Measurements from ENCODE around the gene P4HTM.
A peak's percentile ranks its signal among the peaks of the same experiment; 100 is the strongest.

P4HTM gene

GRCh38 chr3:48989796-48990635 is at the start of gene P4HTM (continued):
- TF ChIP-seq KLF7 (tag by site-specific recombination; IDR thresholded peaks at IDR 0.05; ENCODE audit: borderline replicate concordance) (no peak), ZNF423 (tag by site-specific recombination; IDR thresholded peaks at IDR 0.05) (no peak), ZNF837 (tag by site-specific recombination; IDR thresholded peaks at IDR 0.05) (no peak), ZIC2 (tag by site-specific recombination; IDR thresholded peaks at IDR 0.05) (0 out of 2 replicates have a peak, but pooled peaks have one; percentile 31), ZNF843 (tag by site-specific recombination; IDR thresholded peaks at IDR 0.05) (0 out of 2 replicates have a peak, but pooled peaks have one; percentile 28), PRDM2 (tag by site-specific recombination; IDR thresholded peaks at IDR 0.05; ENCODE audit: borderline replicate concordance) (no peak), ZNF292 (tag by site-specific recombination; IDR thresholded peaks at IDR 0.05; ENCODE audit: borderline replicate concordance, low read depth) (no peak), ZNF335 (tag by site-specific recombination; conservative IDR thresholded peaks at IDR 0.05) (peak; percentile 92), ZNF2 (tag by site-specific recombination; IDR thresholded peaks at IDR 0.05) (0 out of 2 replicates have a peak, but pooled peaks have one; percentile 59), KLF9 (tag by site-specific recombination; IDR thresholded peaks at IDR 0.05; ENCODE audit: low read depth) (0 out of 2 replicates have a peak, but pooled peaks have one; percentile 22), ZNF530 (tag by site-specific recombination; IDR thresholded peaks at IDR 0.05; ENCODE audit: low read depth) (no peak), PATZ1 (tag by site-specific recombination; IDR thresholded peaks at IDR 0.05) (peak; percentile 97), ZNF548 (tag by site-specific recombination; IDR thresholded peaks at IDR 0.05) (no peak), YY2 (tag by site-specific recombination; IDR thresholded peaks at IDR 0.05) (0 out of 2 replicates have a peak, but pooled peaks have one; percentile 4), ZNF394 (tag by site-specific recombination; IDR thresholded peaks at IDR 0.05; ENCODE audit: borderline replicate concordance) (peak; percentile 33; the same call in 1 of the 2 replicates), KLF8 (tag by site-specific recombination; IDR thresholded peaks at IDR 0.05) (peak; percentile 66), SP7 (tag by site-specific recombination; IDR thresholded peaks at IDR 0.05) (peak; percentile 73)

- no peak overlapping the region for H3K27ac ChIP-seq (ENCODE audit: extremely low read depth, low read depth, low read length)
- CTCF ChIA-PET = interaction anchor here (0.6 kb wide), 1 partner anchor 37 kb away, joined by 3 read pairs; no protein-coding TSS in a partner anchor
- H3K36me3 ChIP-seq (ENCODE audit: control insufficient read depth in 2 of 2, insufficient read depth in 1 of 2, low read length in 2 of 2) = peaks cover 0 to 21% of the 10 kb centered on the region in 2 experiments; a peak in 2 of 3 replicates
- no peaks in the 10 kb centered on the region; the same call in 1 of the 2 replicates for H3K4me1 ChIP-seq (ENCODE audit: control insufficient read depth, insufficient read depth, low read length)
- H3K9me3 ChIP-seq (ENCODE audit: control insufficient read depth, insufficient read depth, low read depth, low read length) = no peaks in the 10 kb centered on the region
- POLR2A ChIA-PET = no interaction called here
- no peak overlapping the region for H3K4me3 ChIP-seq (ENCODE audit: low read depth, low read length)
- TF ChIP-seq ZNF16 (tag by site-specific recombination; IDR thresholded peaks at IDR 0.05; ENCODE audit: low read depth) = no peak
- TF ChIP-seq ZNF10 (tag by site-specific recombination; IDR thresholded peaks at IDR 0.05) = no peak
- TF ChIP-seq ZNF449 (tag by site-specific recombination; IDR thresholded peaks at IDR 0.05) = no peak
- TF ChIP-seq ZNF692 (tag by site-specific recombination; IDR thresholded peaks at IDR 0.05) = no peak
- no peak for TF ChIP-seq ZNF513 (tag by site-specific recombination; IDR thresholded peaks at IDR 0.05)
- no peak for TF ChIP-seq IKZF3 (tag by site-specific recombination; IDR thresholded peaks at IDR 0.05)
Measured at GRCh38 chr3:48945432-48945831, 44.6 kb upstream of the P4HTM start.

Data from HEK293 (cell line).